ENCODE results near the gene LGR6. TPM values are rescaled to one million over a fixed set of nuclear protein-coding genes. Genes with fewer than 3 reads are reported as not detected.

LGR6 gene
- total RNA-seq, 1 experiment from 2014 or later = 1.0 TPM

DNA sequence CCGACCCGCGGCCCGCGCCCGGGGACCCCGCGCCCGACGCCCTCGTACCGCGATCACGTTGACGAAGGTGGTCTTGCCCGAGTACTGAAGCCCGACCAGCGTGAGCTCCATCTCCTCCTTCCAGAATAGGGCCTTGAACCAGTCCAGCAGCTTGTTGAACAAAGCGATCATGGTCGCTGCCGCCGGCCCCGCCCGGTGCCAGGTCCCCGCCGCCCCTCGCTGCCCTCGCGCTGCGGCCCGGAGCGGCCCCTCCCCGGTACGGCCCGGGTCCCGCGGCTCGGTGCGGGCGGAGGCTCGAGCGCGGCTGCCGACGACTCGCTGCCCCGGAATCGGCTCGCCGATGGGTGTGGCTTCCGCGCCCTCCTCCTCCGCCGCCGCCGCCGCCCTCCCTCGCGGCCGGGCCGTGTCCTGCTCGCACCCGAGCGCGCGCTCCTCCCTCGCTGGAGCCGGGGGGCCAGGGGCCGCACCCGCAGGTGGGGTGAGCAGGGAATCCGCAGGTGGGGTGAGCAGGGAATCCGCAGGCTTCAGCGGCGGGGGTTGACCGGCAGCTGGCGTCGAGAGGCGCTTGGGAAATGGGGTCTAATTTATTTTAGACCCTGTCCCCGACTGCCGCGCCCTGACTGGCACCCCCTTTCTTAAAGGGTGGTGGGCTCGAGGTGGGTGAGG is 49.1 kb upstream of the LGR6 start, which contains the start of gene ARL8A:
Gene ARL8A (minus strand): TSS at position 336 of the 666 bp plus-strand sequence. CDS start 165 bp downstream, at position 171.
- Histone ChIP-seq H4K5ac (ENCODE audit: insufficient read length, low read depth, low read length) (no peak within 1 kb of the TSS), H4K20me1 (ENCODE audit: control insufficient read depth, insufficient read depth, insufficient read length) (no peaks in the 10 kb centered on the region), H4K91ac (ENCODE audit: insufficient read length, low read depth, low read length) (no peak within 1 kb of the TSS), H2AK5ac (ENCODE audit: insufficient read length, low read length) (no peak within 1 kb of the TSS), H2BK12ac (ENCODE audit: insufficient read length, low read depth, low read length) (no peak within 1 kb of the TSS), H3K27ac (ENCODE audit: insufficient read length, low read depth, low read length) (no peak within 1 kb of the TSS), H2BK15ac (ENCODE audit: low read depth, low read length) (no peak within 1 kb of the TSS), H3K79me2 (ENCODE audit: insufficient read depth, low read length) (peaks cover 13% of the 10 kb centered on the region; the same call in 1 of the 2 replicates), H3K9me3 (ENCODE audit: control insufficient read depth, low read depth, low read length) (no peaks in the 10 kb centered on the region), H3K18ac (ENCODE audit: insufficient read length, low read depth, low read length) (peak within 1 kb of the TSS; percentile 35), H3K4ac (ENCODE audit: low read depth, low read length) (no peak within 1 kb of the TSS), H3K56ac (ENCODE audit: insufficient read length, low read depth, low read length) (no peak within 1 kb of the TSS), H3K4me1 (ENCODE audit: insufficient read depth, low read length) (peaks cover 3% of the 10 kb centered on the region; the same call in 1 of the 2 replicates), H2BK120ac (ENCODE audit: low read depth, low read length, poor library complexity, severe bottlenecking) (no peak within 1 kb of the TSS), H4K8ac (replicated peaks; ENCODE audit: insufficient read length, low read depth, low read length) (no peak within 1 kb of the TSS), H3K23ac (ENCODE audit: insufficient read length, low read depth, low read length) (no peak within 1 kb of the TSS), H2BK5ac (ENCODE audit: insufficient read length, low read length) (no peak within 1 kb of the TSS), H3K27me3 (ENCODE audit: insufficient read depth, low read length) (no peaks in the 10 kb centered on the region; the same call in 1 of the 2 replicates), H3T11ph (ENCODE audit: low read length) (no peak within 1 kb of the TSS), H3K9ac (ENCODE audit: extremely low read depth, insufficient read length, low read length) (peak within 1 kb of the TSS; percentile 59), H3K23me2 (ENCODE audit: insufficient read length, low read depth, low read length, poor library complexity, severe bottlenecking) (peaks cover 14% of the 10 kb centered on the region), H3K14ac (ENCODE audit: insufficient read depth, low read length) (peak within 1 kb of the TSS; percentile 81), H2BK20ac (ENCODE audit: low read depth, low read length, poor library complexity, severe bottlenecking) (no peak within 1 kb of the TSS), H3K79me1 (ENCODE audit: insufficient read depth, low read depth, low read length, poor library complexity, severe bottlenecking) (peaks cover 11% of the 10 kb centered on the region), H2AFZ (ENCODE audit: low read length) (peak within 1 kb of the TSS; percentile 79), H3K4me2 (ENCODE audit: insufficient read depth, insufficient read length, low read length) (peak within 1 kb of the TSS; percentile 89)
- H3K9me3 Mint-ChIP-seq = no peaks in the 10 kb centered on the region
- peaks cover 13% of the 10 kb centered on the region for H3K27me3 Mint-ChIP-seq (ENCODE audit: low read depth)
- peak within 1 kb of the TSS; percentile 83 to 86 for H3K4me3 Mint-ChIP-seq
- peak within 1 kb of the TSS; percentile 24 to 79 (median 46); a peak in 5 of 7 replicates for H3K27ac Mint-ChIP-seq
- no peaks in the 10 kb centered on the region; a peak in 3 of 7 replicates for H3K36me3 Mint-ChIP-seq (ENCODE audit: insufficient read depth in 1 of 3, low read depth in 3 of 3)
- TF ChIP-seq CTCF (conservative IDR thresholded peaks at IDR 0.05) = no peak
- no CpG with 5 or more reads among the region's 82 CpGs for WGBS (ENCODE audit: extremely low coverage, insufficient read length, low lambda C conversion rate)
- no peak for DNase-seq
- H3K4me1 Mint-ChIP-seq = peaks cover 15 to 20% of the 10 kb centered on the region in 2 experiments

Data from H9 (cell line).